Parathyroid adenoma (tissue), 2 donors: Measurements from ENCODE around the gene CNKSR3.

ENCODE experiments used
- H2AFZ ChIP-seq: fragments of 300-600 bp; sonication (generic); one replicate; pipeline ENCODE4 v1.7.0; 2017; ENCODE audit warnings: antibody characterized with exemption, mild to moderate bottlenecking
- H3K27ac ChIP-seq: fragments of 300-600 bp; sonication (generic); one replicate; pipeline ENCODE4 v1.7.0; 2017
- H3K27me3 ChIP-seq: fragments of 300-600 bp; sonication (generic); one replicate; pipeline ENCODE4 v1.7.0; 2017; ENCODE audit warnings: low read length; ENCODE audit not compliant: control insufficient read depth, insufficient read depth
- H3K36me3 ChIP-seq: fragments of 300-600 bp; sonication (generic); one replicate; pipeline ENCODE4 v1.7.0; 2017; ENCODE audit warnings: low read length; ENCODE audit not compliant: control insufficient read depth, insufficient read depth
- H3K4me1 ChIP-seq: fragments of 300-600 bp; sonication (generic); one replicate; pipeline ENCODE4 v1.7.0; 2017; ENCODE audit warnings: control low read depth
- H3K4me2 ChIP-seq: fragments of 300-600 bp; sonication (generic); one replicate; pipeline ENCODE4 v1.7.0; 2017; ENCODE audit warnings: low read length
- H3K4me3 ChIP-seq: fragments of 300-600 bp; sonication (generic); one replicate; pipeline ENCODE4 v1.7.0; 2017; ENCODE audit warnings: low read depth, low read length
- H3K79me2 ChIP-seq: fragments of 300-600 bp; sonication (generic); one replicate; pipeline ENCODE4 v1.7.0; 2017; ENCODE audit warnings: control low read depth
- H3K9ac ChIP-seq: fragments of 300-600 bp; sonication (generic); one replicate; pipeline ENCODE4 v1.7.0; 2017; ENCODE audit warnings: mild to moderate bottlenecking
- H3K9me3 ChIP-seq: fragments of 300-600 bp; sonication (generic); one replicate; pipeline ENCODE4 v1.7.0; 2017; ENCODE audit warnings: low read length; ENCODE audit not compliant: control insufficient read depth
- TF ChIP-seq, protein P1 (sequence below): fragments of 300-600 bp; sonication (generic); IDR thresholded peaks from one replicate; pipeline ENCODE4 v1.7.0; 2017; ENCODE audit warnings: antibody characterized with exemption, mild to moderate bottlenecking
- donor health status: primary hyperparathyroidism.

CNKSR3 gene

DNA sequence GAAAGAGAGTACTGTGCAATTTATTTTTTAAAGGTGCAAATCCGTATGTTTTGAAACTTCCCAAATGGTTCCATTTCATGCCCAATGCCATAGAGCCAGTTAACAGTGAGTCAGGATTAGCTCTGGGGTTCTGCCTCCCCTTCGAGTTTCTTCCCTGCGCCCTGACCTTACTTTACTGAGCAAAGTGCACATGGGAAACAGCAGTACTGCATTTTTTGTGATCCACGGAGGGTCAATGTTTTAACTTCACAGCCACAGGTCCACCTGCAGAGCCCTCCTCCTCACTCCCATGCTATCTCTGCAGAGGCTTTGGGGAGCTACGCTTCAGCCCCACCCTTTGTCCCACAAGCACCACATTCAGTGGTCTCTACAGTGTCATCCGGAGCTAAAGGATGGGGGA is 44.0 kb upstream of the CNKSR3 start:
- TF ChIP-seq, protein P1, sequence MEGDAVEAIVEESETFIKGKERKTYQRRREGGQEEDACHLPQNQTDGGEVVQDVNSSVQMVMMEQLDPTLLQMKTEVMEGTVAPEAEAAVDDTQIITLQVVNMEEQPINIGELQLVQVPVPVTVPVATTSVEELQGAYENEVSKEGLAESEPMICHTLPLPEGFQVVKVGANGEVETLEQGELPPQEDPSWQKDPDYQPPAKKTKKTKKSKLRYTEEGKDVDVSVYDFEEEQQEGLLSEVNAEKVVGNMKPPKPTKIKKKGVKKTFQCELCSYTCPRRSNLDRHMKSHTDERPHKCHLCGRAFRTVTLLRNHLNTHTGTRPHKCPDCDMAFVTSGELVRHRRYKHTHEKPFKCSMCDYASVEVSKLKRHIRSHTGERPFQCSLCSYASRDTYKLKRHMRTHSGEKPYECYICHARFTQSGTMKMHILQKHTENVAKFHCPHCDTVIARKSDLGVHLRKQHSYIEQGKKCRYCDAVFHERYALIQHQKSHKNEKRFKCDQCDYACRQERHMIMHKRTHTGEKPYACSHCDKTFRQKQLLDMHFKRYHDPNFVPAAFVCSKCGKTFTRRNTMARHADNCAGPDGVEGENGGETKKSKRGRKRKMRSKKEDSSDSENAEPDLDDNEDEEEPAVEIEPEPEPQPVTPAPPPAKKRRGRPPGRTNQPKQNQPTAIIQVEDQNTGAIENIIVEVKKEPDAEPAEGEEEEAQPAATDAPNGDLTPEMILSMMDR, result no peak
- no peak overlapping the region for H3K4me2 ChIP-seq
- H3K4me3 ChIP-seq, result no peak overlapping the region
- H3K79me2 ChIP-seq, result no peaks in the 10 kb centered on the region
- no peaks in the 10 kb centered on the region for H3K9me3 ChIP-seq
- H3K36me3 ChIP-seq, result no peaks in the 10 kb centered on the region
- H3K9ac ChIP-seq, result no peak overlapping the region
- H3K27me3 ChIP-seq, result no peaks in the 10 kb centered on the region
- H2AFZ ChIP-seq, result no peak overlapping the region
- no peaks in the 10 kb centered on the region for H3K4me1 ChIP-seq
- no peak overlapping the region for H3K27ac ChIP-seq

DNA sequence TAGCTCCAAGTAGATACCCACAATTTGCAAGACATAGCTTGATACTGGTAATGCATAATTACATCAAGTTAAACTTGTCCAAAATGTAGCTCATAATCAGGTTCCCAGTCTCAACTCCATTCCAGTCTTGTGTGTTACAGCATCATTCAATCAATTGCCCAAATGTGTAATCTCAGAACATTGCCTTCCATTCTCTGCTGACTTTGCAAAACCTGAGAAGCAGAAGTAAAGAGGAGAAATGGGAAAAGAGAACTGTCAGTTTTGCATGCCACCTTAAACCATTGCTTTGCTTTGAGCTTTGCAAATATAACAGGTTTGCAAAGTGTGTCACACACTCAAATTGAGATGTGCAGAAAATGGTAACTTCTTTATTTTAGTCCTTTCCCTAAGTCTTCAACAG is 40.3 kb upstream of the CNKSR3 start:
- Histone ChIP-seq H3K9me3 (no peaks in the 10 kb centered on the region), H3K4me1 (no peaks in the 10 kb centered on the region), H3K36me3 (no peaks in the 10 kb centered on the region), H2AFZ (no peak overlapping the region), H3K27ac (no peak overlapping the region), H3K79me2 (no peaks in the 10 kb centered on the region), H3K27me3 (no peaks in the 10 kb centered on the region), H3K9ac (no peak overlapping the region), H3K4me3 (no peak overlapping the region), H3K4me2 (no peak overlapping the region)
- TF ChIP-seq, protein P1, result no peak

DNA sequence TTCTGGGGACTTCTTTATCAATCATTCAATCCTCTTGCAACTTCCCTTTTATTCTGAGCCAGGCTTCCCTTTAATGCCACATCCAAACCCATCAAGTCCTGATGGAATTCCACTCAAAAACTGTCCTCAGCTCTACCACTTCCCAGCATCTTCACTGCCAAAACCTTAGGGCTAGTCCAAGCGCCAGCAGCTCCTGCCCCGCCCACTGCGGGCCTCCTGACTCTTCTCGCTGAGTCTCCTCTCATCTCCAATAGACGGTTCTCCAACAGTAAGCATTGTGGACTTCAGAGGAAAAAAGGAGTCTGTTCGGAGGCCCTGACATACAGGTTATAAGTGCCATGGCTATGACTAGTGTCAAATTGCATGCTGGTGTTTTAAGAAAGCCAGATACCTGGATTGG is 38.7 kb upstream of the CNKSR3 start:
- H3K27me3 ChIP-seq, result no peaks in the 10 kb centered on the region
- H3K4me3 ChIP-seq, result no peak overlapping the region
- H3K4me2 ChIP-seq, result no peak overlapping the region
- no peak overlapping the region for H2AFZ ChIP-seq
- H3K79me2 ChIP-seq, result no peaks in the 10 kb centered on the region
- H3K9me3 ChIP-seq, result no peaks in the 10 kb centered on the region
- no peaks in the 10 kb centered on the region for H3K36me3 ChIP-seq
- no peak overlapping the region for H3K27ac ChIP-seq
- TF ChIP-seq, protein P1, result no peak
- H3K9ac ChIP-seq, result no peak overlapping the region
- no peaks in the 10 kb centered on the region for H3K4me1 ChIP-seq

DNA sequence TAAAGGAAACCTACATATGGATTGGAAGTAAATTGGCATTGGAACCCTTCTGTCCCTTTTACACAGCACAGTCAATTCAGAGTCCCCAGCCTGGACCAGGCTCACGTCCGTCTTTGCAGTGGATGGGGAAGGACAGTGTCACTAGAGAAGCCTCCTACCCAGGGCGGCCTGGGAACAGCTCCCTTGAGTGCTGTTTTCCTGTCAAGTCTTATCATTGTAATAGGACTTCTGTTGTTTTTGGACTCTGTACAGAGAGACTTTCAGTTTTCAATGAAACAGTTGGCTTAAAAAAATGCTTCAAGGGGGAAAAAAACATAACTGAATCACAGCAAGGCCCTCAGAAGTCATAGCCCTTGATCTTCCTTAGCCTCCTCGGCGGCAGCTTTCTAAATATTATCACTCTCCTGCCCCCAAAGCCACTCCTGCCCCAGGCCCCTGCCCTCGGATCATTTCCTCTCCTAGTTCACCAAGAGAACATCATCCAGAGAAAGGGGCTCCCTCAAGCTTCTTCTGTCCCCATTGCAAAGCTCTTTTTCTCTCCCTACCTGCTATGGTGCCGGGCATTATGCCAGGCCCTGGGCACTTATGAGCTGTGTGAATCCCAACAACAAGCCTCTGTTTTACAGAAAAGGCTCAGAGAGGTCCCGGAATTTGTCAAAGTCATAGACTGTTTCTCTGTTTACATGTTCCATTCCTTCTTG is 37.8 kb upstream of the CNKSR3 start:
- no peaks in the 10 kb centered on the region for H3K9me3 ChIP-seq
- TF ChIP-seq, protein P1, result no peak
- H3K27ac ChIP-seq, result no peak overlapping the region
- no peaks in the 10 kb centered on the region for H3K36me3 ChIP-seq
- no peaks in the 10 kb centered on the region for H3K79me2 ChIP-seq
- H3K4me2 ChIP-seq, result no peak overlapping the region
- H3K27me3 ChIP-seq, result no peaks in the 10 kb centered on the region
- H3K9ac ChIP-seq, result no peak overlapping the region
- H3K4me1 ChIP-seq, result no peaks in the 10 kb centered on the region
- H3K4me3 ChIP-seq, result no peak overlapping the region
- H2AFZ ChIP-seq, result no peak overlapping the region

DNA sequence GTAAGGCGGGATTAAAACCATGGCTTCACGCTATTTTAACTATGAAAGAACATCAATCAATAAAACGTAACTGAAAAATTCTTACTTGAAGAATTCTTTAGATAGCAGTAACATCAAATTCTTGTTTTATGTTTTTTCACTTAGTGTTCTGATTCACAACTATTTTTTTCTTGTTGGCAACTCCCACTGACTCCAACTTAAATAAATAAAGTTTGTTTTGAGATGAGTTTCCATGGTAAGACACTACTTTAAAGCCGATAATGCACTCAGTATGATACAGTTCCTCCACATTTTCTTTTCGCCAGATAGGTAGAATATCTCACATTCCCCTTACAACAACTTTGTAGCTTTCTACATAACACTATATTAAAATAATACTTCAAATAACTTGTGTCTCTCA is 33.1 kb upstream of the CNKSR3 start:
- Histone ChIP-seq H3K9ac (no peak overlapping the region), H3K4me2 (no peak overlapping the region), H3K9me3 (no peaks in the 10 kb centered on the region), H3K27me3 (no peaks in the 10 kb centered on the region), H3K36me3 (no peaks in the 10 kb centered on the region), H3K4me1 (no peaks in the 10 kb centered on the region), H2AFZ (no peak overlapping the region), H3K79me2 (no peaks in the 10 kb centered on the region), H3K4me3 (no peak overlapping the region), H3K27ac (no peak overlapping the region)
- TF ChIP-seq, protein P1, result no peak
